Stimulated activated CD4-positive, alpha-beta T cell treated with anti-CD3 and anti-CD28 coated beads, Interleukin-12 subunit alpha, Interleukin-12 subunit beta, amount 100 ng/mL, for 48 hours (primary cell): ENCODE data around the gene DGKB.

ENCODE experiments used
- DNase-seq, 3 donors: peaks; one replicate each; pipeline ENCODE4 v3.0.0-alpha.2; 2020; ENCODE audit warnings: low read depth in 2 of 3, low spot score in 1 of 3

DGKB gene

GRCh38 chr7:14761510-14762296 is 140.8 kb downstream of the DGKB start:
- no peak for DNase-seq

- no peak for DNase-seq
These were observed 141.6 kb downstream of the DGKB start for GRCh38 chr7:14760730-14761478.

- no peak for DNase-seq
These were observed 142.8 kb downstream of the DGKB start for GRCh38 chr7:14759785-14760184.

- DNase-seq = no peak
These were observed 147.9 kb downstream of the DGKB start for GRCh38 chr7:14754631-14755030.

- no peak for DNase-seq
These were observed 150.2 kb downstream of the DGKB start for GRCh38 chr7:14752301-14752700.

- no peak for DNase-seq
These were observed 151.1 kb downstream of the DGKB start for GRCh38 chr7:14751461-14751860.

- no peak for DNase-seq
These were observed 154.1 kb downstream of the DGKB start for GRCh38 chr7:14748461-14748860.

GRCh38 chr7:14747701-14748100 is 154.8 kb downstream of the DGKB start:
- no peak for DNase-seq

- DNase-seq = no peak
These were observed 157.5 kb downstream of the DGKB start for GRCh38 chr7:14745076-14745475.

GRCh38 chr7:14740606-14741005 is 161.9 kb downstream of the DGKB start:
- DNase-seq = no peak

- no peak for DNase-seq
These were observed 162.7 kb downstream of the DGKB start for GRCh38 chr7:14739841-14740185.

- DNase-seq = no peak
These were observed 163.2 kb downstream of the DGKB start for GRCh38 chr7:14739168-14739840.

- no peak for DNase-seq
These were observed 164.5 kb downstream of the DGKB start for GRCh38 chr7:14738086-14738485.

GRCh38 chr7:14734839-14735321 is 167.7 kb downstream of the DGKB start:
- DNase-seq = no peak

- DNase-seq = no peak
These were observed 181.8 kb downstream of the DGKB start for GRCh38 chr7:14720785-14721184.

GRCh38 chr7:14717816-14718215 is 184.7 kb downstream of the DGKB start:
- no peak for DNase-seq

GRCh38 chr7:14717169-14717568 is 185.4 kb downstream of the DGKB start:
- DNase-seq = no peak

GRCh38 chr7:14714161-14714728 is 188.3 kb downstream of the DGKB start:
- DNase-seq = peak in 1 of 3 donors; percentile 8

GRCh38 chr7:14698239-14698638 is 204.3 kb downstream of the DGKB start:
- DNase-seq = no peak

- DNase-seq = no peak
These were observed 204.9 kb downstream of the DGKB start for GRCh38 chr7:14697684-14698083.

GRCh38 chr7:14691597-14692203 is 210.9 kb downstream of the DGKB start:
- peak; percentile 4 to 30 (median 21) for DNase-seq
